Embryonic facial prominence (tissue), 1 donor: Measurements from ENCODE around the gene GUK1.

ENCODE experiments used
- DNase-seq: peaks from one replicate; pipeline ENCODE4 v3.0.0-alpha.2; 2016; ENCODE audit errors: extremely low spot score

The GUK1 gene

DNA sequence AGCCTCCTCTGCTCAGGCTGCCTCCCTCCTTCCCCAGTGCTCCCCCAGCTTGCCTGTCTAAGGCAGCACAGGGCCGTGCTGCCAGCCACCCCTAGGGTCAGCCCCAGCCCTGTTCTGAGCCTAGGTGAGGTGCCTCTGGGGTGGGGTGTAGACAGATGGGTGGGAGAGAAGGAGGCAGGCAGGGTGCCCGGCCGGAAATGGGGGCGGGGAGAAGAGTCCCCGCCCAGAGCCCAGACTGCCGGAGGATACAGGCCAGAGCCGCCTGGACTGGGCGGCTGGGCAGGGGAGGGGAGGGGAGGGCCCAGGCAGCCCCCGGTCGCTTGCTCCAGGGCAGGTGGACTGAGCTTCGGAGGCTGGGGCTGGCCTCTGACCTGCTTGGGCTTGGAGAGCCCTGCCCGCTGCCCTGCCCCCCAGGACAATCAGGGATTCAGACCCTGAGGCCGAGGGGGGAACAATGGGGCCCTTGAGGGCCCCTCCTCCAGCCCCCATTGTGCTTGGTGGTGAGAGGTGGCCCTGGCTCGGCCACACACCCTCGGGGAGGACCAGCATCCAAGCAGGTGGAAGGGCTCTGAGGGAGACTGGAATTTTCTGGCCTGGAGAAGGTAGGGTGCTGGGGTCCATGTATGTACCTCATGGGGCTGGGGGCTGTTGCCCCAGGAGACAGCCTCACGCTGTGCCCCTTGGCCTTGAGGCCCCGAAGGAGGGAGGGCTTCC, 9.5 kb downstream of the GUK1 start, which contains the start of gene GJC2:
Gene GJC2, plus strand, starts transcription at position 525 of the 714 bp plus-strand sequence. CDS start 7,829 bp downstream, outside the sequence.
- DNase-seq: no peak

DNA sequence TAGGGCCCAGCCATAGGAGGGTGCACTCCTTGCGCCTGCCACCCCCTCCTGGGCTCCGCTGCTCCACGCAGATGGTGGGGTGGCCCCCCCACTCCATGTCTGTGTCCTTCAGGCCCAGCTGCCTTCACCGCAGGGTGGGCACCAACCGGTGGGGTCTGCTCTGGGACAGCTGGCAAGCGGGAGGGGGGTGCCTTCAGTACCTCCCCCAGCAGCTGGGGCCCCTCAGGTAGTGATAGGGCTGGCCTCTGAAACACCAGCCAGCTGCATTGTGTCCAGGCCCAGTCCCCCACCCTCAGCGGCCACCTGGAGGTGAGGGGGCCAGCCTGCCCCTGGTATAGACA, 10.0 kb downstream of the GUK1 start:
- no peak for DNase-seq

DNA sequence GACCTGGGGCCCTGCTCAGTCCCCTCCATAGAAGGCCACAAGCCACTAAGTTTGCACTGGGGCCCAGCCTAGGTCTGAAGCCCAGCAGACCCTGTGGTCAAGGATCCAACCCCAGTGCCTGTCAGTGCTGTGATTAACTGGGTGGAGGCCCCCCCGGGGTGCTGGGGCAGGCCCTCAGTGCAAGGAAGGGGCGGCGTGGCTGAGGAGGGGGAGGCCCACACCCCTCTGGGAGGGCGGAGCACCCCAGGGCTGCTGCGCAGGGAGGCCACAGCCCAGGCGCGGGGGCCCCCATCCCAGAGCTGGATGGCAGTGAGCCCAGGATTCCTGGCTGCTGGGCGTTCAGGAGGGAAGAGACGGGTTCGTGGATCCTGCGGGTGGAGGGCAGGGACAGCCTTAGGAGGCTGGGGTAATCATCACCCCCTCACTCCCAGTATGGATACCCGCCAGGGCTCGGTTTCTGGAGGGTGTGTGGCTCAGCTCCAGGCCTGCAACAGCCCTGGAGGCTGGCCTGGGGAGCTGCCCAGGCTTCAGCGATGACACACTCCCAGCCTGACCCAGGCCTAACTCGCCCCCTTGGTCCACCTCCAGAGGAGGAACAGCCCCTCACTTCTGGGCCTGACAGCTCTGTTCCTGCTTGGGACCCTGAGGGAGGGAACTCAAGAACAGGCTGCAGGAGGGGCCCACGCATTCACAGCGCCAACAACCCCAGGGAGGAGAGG, 10.5 kb downstream of the GUK1 start:
- DNase-seq: no peak

DNA sequence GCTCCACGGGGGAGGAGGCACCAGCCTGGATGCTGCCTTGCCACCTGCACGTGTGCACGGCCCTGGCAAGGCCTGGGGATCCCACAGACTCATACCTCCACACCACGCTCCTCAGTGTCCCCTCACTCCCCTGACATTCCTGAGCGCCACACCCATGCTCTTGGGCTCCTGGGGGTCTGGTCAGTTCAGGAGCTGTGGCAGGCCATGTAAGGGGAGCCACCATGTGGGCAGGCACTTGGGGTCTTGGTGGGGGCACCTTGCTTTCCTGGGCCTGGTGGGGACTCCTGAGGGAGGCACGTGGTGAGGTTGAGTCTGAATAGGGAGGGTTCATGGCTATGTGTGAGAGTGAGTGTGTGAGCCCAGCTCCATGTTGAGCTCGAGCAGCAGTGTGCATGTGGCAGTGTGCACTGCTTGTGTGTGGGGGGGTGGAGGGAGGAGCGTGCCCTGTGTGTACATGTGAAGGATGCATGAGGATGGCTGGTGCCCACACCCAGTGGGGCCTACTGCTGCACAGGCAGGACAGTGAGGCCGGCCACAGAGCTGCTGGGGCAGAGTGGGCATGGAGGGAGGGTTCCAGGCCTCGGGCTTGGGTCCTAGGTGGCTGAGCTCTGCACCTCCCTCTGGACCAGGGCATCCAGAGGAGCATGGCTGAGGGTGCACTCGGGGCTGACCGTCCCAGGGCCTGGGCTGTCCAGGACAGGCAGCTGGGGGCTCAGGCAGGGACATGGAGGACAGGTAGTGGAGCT, 11.3 kb downstream of the GUK1 start:
- no peak for DNase-seq

DNA sequence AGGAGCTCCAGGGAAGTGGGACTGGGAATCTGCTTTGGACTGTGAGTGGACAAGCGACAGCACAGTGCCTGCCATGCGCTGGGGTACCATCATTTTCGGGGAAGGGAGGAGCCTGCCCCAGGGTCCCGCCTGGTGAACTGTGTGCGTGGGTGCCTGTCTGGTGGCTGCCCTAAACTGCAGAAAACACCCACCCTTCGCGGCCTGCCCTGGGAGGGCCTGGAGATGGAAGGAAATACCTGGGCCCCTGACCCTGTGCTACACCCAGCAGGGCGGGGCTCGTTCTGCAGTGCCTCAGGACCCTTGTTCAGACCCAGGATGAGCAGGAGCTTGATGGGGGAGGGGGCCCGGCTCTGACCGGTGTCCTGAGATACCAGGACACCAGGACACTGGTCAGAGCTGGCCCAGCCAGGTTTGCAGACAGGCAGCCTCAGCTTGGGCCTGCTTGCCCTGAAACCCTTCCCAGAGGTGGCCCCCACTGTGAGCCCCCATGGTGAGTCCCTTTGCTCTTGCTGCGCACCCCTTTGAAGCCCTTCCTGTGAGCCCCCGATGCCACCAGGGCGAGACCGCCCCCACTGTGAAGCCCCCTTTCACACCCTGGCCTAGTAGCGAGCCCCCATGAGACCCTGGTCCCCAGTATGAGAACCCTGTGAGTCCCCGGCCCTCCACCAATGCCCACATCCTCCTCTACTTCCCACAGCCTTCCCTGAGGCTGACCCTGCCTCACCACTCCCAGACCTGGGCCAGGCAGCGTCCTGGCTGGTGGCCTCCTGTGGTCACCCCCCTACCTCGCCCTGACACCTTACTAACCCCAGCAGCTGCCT, 12.2 kb downstream of the GUK1 start:
- no peak for DNase-seq

DNA sequence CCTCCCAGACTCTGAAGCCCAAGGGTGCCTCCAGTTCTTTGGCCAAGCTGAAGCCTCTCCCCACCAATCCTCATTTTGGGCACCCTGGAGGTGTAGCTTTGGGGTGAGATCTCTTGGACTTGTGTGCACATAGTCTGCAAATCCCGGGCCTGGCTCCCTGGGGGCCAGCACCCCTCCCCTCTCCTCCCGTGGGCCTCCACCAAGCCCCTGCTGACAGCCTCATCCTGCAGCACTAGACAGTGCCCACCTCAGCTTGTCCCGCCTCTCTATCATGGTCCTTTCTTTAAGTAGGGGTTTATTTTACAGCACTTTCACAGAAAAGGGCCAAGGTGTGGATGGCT, 12.8 kb downstream of the GUK1 start:
- DNase-seq: no peak

DNA sequence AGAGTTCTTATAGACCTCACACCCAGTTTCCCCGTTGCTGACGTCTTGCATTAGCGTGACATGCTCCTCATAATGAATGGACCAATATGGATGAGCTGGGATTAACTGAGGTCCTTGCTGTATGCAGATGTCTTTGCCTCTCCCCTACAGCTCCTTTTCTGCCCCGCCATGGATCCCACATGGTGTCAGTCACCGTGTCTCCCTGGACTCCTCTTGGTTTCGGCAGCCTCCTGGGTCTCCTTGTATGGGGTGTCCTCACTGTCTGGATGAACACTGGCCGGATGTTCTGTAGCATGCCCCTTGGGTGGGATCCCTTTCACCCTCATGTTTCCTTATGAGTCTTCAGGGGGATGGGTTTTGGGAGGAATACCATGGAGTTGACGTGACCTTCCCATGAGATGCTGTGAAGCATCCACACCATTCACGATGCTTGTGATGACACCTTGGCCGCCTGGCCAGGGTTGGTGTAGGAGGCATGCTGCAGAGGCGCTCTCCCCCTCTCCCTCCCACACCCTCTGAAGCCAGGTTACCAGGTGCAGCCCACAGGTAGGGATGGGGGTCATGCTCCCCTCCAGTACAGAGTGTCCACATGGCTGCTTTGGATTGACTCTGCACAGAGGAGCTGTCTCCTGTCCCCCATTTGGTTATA, 14.1 kb downstream of the GUK1 start:
- no peak for DNase-seq

DNA sequence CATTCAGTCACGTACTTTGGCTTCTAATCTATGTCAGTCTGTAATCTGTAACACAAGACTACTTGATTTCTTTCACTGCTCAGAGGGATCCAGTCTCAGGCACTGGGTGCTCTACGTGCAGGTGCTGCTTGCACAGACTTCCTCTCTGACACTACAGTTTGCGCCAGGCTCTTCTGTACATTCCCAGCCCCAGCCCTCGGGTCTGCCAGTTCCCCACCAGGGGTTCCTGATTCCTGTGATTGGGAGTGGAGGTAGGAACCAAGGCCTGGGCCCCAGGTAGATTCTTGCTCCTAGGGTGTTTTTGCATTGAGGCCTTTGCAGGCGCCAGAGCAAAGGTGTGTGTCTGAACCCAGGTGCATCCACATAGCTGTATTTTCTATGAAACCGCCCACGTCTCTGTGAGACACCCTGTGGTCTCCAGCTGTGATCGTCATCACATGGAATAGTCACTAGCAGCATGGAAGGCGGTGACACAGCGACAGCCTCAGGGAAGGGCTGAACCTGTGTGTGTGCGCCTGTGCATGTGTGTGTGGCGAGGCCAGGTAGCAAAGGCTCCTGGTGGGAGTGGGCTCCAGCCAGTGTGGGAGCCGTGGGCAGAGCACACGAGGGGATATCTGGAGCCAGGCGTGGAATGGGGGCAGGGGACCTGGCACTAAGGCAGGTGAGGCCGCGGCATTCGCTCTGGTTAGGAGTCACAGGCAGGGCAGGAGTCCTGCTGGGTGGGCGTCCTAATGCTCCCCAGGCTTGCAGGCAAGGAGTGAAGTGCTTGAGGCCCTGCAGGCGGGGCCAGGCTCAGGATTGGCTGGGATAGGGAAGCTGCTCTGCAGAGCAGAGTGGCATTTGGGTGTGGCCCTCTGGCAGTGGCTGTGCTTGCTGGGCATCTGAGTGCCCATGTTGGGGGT, 14.8 kb downstream of the GUK1 start:
- DNase-seq: no peak

DNA sequence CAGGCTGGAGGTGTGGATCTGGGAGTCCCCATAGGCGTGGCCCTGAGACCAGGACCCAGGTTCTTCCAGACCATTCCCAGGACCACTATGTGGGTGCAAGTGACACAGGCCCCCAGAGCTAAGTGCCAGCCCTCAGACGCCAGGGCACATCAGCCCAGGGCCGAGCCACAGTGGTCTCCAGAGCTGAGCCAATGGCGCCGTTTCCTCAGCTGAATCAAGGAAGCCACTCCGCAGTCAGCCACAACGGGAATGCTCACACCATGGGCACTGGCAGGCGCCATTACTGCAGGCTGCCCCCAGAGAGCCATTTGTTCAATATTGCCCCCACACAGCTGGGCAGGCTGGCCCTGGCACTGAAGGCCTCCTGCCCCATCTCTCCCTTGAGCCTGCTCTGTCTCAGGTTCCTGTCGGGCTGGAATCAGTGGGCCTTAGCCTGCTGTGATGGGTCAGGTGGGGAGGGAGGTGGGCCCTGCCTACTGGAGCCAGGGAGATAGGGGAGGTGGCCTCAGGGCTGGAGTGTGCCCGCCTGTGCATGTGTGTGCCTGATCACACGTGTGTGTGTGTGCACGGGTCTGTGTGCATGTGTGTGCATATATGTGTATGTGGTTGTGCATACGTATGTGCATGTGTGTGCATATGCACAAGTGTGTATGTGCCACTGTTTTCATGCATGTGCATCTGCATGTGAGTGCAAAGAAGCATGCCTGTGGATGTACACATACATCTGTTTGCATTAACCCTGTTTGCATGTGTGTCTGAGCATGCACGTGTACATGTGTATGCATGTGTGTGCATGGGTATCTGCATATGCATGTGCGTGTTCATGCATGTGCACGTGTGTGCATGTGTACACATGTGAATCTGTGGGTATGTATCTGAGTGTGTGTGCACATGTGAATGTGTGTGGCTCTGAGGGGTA, 15.8 kb downstream of the GUK1 start:
- no peak for DNase-seq

DNA sequence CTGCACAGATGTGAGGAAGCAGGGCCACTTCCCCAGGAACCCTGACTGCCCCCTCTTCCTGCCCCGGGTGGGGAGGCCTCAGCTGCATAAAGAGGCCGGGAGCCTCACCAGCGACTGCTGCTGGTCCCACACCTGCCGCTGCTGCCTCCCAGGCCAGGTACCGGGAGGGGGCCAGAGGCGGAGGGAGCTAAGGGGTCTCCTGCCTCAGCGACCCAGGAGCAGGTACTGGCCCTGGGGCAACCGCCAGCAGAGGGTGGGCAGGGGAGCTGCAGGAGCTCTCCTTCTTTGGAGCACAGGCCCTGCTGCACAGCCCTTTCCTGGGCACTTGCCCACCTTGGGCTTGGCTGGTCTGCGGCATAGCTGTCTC, 16.4 kb downstream of the GUK1 start:
- DNase-seq: no peak

DNA sequence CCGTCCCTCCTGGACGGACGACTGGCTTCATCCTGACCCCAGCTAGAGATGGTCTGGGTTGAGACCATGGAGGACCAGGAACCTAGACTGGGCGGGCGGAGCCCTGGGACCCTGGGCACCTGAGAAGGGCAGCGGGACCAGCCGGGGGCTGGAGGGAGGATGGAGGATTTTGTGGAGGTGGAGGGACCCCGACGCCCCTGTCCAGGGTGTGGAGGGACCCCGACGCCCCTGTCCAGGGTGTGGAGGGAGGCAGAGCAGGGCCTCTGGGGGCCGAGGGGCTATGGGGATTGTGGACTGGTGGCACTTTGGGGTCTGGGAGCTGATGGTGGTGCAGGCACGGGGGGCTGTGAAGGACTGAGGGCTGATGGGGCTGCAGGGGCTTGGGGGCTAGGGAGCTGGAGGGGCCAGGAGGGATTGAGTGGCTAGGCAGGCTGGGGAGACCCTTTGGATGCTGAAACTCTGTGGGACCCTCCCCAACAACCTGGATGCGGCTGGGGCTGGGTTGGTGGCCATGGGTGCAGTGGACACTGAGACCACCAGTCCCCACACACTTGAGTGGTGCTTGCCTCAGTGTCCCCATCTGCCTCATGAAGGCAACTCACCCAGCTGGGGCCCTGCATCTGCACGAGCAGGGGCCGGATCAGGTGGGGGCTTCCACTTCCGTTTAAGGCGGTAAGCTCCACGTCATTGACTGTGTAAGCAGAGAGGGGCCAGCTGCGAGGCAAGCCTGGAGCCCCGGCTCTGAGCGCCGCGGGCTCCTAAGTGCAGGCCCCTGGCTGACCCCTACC, 17.1 kb downstream of the GUK1 start:
- no peak for DNase-seq

DNA sequence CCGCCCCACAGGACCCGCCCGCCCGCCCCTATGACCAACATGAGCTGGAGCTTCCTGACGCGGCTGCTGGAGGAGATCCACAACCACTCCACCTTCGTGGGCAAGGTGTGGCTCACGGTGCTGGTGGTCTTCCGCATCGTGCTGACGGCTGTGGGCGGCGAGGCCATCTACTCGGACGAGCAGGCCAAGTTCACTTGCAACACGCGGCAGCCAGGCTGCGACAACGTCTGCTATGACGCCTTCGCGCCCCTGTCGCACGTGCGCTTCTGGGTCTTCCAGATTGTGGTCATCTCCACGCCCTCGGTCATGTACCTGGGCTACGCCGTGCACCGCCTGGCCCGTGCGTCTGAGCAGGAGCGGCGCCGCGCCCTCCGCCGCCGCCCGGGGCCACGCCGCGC, 17.6 kb downstream of the GUK1 start:
- no peak for DNase-seq

DNA sequence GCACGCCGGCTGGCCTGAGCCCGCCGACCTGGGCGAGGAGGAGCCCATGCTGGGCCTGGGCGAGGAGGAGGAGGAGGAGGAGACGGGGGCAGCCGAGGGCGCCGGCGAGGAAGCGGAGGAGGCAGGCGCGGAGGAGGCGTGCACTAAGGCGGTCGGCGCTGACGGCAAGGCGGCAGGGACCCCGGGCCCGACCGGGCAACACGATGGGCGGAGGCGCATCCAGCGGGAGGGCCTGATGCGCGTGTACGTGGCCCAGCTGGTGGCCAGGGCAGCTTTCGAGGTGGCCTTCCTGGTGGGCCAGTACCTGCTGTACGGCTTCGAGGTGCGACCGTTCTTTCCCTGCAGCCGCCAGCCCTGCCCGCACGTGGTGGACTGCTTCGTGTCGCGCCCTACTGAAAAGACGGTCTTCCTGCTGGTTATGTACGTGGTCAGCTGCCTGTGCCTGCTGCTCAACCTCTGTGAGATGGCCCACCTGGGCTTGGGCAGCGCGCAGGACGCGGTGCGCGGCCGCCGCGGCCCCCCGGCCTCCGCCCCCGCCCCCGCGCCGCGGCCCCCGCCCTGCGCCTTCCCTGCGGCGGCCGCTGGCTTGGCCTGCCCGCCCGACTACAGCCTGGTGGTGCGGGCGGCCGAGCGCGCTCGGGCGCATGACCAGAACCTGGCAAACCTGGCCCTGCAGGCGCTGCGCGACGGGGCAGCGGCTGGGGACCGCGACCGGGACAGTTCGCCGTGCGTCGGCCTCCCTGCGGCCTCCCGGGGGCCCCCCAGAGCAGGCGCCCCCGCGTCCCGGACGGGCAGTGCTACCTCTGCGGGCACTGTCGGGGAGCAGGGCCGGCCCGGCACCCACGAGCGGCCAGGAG, 18.3 kb downstream of the GUK1 start:
- no peak for DNase-seq

DNA sequence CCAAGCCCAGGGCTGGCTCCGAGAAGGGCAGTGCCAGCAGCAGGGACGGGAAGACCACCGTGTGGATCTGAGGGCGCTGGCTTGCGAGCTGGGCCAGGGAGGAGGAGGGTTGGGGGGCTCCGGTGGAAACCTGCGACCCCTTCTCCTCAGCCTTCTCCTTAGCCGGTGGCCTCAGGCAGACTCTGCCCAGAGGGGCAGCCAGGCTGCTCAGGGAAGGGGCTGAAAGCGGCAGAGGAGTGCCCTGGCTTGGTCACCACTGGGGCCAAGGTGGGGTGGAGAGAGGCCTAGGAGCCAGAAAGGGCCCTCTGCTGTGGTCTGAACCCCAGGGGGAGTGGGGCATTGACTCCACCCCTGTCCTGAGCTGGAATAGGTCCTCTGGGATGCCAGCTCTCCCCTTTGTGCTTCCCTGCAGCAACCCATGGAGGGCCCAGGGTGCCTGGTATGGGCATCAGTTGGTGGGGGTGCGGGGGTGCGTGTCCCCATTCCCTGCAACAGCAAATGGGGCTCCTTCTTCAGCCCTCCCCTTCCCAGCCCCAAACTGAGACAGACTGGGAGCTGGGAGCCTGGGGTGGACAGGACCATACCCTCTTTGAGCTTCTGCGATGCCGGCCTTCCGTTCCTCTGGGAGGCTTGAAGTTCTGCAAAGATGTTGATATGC, 19.1 kb downstream of the GUK1 start:
- DNase-seq: no peak

DNA sequence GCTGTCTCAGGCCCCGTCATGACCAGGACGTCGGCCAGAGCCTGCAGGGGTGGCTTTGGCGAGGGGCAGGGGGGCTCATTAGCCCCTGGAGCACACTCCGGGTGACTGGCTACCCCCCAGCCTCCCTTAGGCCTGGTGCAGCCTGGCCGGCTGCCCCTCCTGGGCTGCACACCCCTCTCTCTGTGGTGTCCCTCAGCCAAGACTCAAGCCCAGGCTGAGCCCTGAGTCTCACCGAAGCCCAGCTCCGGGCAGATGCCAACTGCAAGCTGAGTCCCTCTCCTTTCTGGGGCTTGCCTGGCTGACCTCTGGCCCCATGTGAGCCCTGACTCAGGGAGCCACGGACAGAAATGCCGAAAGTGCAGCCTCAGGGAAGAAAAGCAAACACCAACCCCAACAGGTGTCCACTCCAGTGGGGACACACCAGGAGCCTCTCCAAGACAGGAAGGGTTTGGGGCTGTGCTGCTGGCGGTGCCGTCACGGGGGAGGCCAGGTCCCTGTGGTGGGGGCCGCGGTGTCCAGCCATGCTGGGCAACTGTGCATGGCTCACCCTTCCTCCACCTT, 20.2 kb downstream of the GUK1 start:
- no peak for DNase-seq

DNA sequence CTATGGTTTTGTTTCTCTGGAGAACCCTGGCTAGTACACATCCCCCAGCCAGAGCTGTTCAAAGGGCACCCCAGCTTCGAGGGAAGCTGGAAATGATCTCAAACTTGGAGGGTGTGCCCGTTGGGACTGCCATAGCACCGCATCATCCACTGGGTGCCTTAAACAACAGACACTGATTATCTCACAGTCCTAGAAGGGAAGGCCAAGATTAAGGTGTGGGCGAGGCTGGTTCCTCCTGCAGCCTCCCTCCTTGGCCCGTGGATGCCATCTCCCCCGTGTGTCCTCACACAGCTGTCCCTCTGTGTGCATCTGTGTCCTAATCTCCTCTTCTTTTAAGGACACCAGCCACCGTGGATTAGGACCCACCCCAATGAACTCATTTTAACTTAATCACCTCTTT, 21.3 kb downstream of the GUK1 start:
- no peak for DNase-seq

DNA sequence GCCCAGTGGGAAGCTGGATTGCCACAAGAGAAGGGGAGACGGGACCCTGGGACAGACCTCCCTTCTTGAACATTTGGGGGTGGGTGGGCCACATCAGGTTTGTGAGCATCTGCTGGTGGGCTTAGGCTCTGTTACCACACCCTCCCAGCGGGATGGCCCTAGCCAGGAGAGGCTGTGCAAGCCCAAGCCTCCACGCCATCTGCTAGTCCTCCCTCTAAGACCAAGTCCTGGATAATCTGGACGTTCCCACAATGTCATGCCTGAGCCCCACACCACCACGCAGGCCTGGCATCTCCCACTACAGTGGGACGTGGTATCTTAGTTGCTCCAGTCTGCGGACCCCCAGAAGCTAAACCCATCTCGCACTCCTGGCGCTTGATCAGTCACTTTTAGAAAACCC, 21.8 kb downstream of the GUK1 start:
- DNase-seq: no peak
